Cardiac muscle cell (in vitro differentiated cells and primary cell): ENCODE results near the gene CDH4. TPM values are rescaled to one million over a fixed set of nuclear protein-coding genes. Genes with fewer than 3 reads are reported as not detected.

Experiments
- DNase-seq, 2 donors: peaks; one replicate each; pipeline versions ENCODE4 v3.0.0 to v3.0.0-alpha.2; 2010 to 2017; ENCODE audit warnings: low read depth in 1 of 2, low spot score in 1 of 2
- H3K27ac ChIP-seq: fragments of 200-600 bp; sonication (generic); 2 replicates; pipeline ENCODE4 v1.5.1; 2016
- H3K27me3 ChIP-seq: fragments of 200-600 bp; sonication (generic); 2 replicates; pipeline ENCODE4 v1.6.0; 2016; ENCODE audit warnings: control low read depth
- H3K36me3 ChIP-seq: fragments of 200-600 bp; sonication (generic); 2 replicates; pipeline ENCODE4 v1.5.1; 2016; ENCODE audit warnings: control low read depth
- H3K4me1 ChIP-seq: fragments of 200-600 bp; sonication (generic); 2 replicates; pipeline ENCODE4 v1.8.1; 2017; ENCODE audit warnings: low read depth, mild to moderate bottlenecking, mixed run types
- H3K4me3 ChIP-seq: fragments of 200-600 bp; sonication (generic); 2 replicates; pipeline ENCODE4 v1.5.1; 2016; ENCODE audit warnings: mild to moderate bottlenecking
- H3K9me3 ChIP-seq: fragments of 200-600 bp; sonication (generic); 2 replicates; pipeline ENCODE4 v1.5.1; 2017; ENCODE audit warnings: low read depth, mild to moderate bottlenecking, control low read depth
- CTCF ChIP-seq: IDR thresholded peaks from 2 replicates; pipeline ENCODE4 v1.5.1; 2012; ENCODE audit warnings: low read depth, mild to moderate bottlenecking, low read length
- polyA plus RNA-seq: library from polyadenylated mRNA; unstranded; fragments of >200 nt; fragmentation: Nextera tagmentation; extraction: Ambion mirVana; gene quantifications from 2 replicates; pipeline ENCODE4 v1.2.1, GENCODE V29; 2016
- total RNA-seq: library from RNA; depleted of rRNA; stranded (reverse); fragments of >200 nt; gene quantifications from 2 replicates; pipeline ENCODE4 v1.2.3, GENCODE V29; 2016

The CDH4 gene
- total and polyA plus RNA-seq, 2 experiments from 2014 or later: 0.43 to 0.80 TPM

GRCh38 chr20:61777773-61778494, 525.9 kb downstream of the CDH4 start:
- Histone ChIP-seq H3K27me3 (peaks cover 4% of the 10 kb centered on the region), H3K4me3 (no peak overlapping the region), H3K9me3 (no peaks in the 10 kb centered on the region), H3K27ac (no peak overlapping the region), H3K36me3 (no peaks in the 10 kb centered on the region), H3K4me1 (no peaks in the 10 kb centered on the region)
- no peak for DNase-seq
- TF ChIP-seq CTCF: no peak

DNA sequence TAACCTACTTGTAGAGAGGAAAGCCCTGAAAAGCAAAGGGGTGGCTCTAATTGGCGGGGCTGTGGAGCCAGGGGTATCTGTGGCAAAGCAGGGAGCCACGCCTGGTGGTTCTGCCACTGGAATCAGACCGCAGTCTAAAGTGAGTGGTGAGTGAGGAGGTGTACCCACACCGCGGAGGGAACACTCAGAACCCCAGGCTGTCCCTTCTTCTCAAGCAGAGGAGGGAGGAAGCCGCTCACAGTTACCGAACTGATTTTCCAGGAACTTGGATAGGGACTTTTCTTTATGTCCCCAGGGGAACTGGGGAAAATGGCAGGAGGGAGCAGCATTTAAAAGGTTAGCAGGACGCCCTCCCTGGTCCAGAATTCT, 526.4 kb downstream of the CDH4 start:
- no peak for DNase-seq
- H3K27ac ChIP-seq: no peak overlapping the region
- H3K4me1 ChIP-seq: no peaks in the 10 kb centered on the region
- H3K36me3 ChIP-seq: no peaks in the 10 kb centered on the region
- no peak for TF ChIP-seq CTCF
- H3K4me3 ChIP-seq: no peak overlapping the region
- no peaks in the 10 kb centered on the region for H3K9me3 ChIP-seq
- H3K27me3 ChIP-seq: peaks cover 4% of the 10 kb centered on the region

DNA sequence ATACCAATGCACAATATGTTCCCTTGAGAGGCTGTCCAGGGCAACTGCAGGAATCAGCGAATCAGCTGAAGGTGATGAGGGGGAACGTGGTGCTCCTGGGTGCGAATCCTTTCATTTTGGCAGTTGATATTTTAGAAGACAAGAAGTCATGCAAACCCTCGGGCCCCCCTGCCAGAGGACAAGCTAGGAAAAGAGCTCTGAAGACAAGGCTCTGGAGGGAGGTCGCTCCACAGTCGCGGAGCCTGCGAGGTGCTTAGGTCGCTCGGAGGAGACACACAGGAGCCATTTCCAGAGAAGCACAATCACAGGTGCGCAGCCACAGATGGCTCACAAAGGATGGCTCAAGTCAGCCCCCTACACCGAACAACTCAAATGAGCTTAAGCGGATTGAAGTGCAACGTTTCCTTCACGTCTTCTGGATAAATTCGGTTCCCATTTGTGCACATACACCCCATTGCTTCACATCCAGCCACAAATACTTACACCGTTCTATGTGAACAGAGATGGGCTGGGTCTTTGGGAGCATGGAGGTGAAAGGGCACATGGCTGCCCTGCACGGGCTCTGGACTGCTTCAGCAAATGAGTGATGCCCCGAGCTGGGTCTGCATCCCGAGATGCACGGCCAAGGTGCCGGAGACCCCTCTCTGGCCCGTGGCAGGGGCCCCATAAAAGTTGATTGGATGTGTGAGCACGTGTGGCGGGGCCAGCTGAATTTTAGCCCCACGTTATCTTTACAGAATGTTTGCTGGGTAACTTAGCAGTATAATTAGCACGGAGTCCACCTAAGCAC, 527.3 kb downstream of the CDH4 start:
- no peaks in the 10 kb centered on the region for H3K36me3 ChIP-seq
- H3K9me3 ChIP-seq: no peaks in the 10 kb centered on the region
- no peak for DNase-seq
- H3K27me3 ChIP-seq: peaks cover 4% of the 10 kb centered on the region
- H3K27ac ChIP-seq: no peak overlapping the region
- no peak for TF ChIP-seq CTCF
- no peaks in the 10 kb centered on the region for H3K4me1 ChIP-seq
- no peak overlapping the region for H3K4me3 ChIP-seq

- Histone ChIP-seq H3K27me3 (peaks cover 4% of the 10 kb centered on the region), H3K36me3 (no peaks in the 10 kb centered on the region), H3K4me3 (no peak overlapping the region), H3K9me3 (no peaks in the 10 kb centered on the region), H3K4me1 (no peaks in the 10 kb centered on the region), H3K27ac (no peak overlapping the region)
- TF ChIP-seq CTCF: no peak
- DNase-seq: no peak
Observed at GRCh38 chr20:61780066-61780465, 528.0 kb downstream of the CDH4 start.

DNA sequence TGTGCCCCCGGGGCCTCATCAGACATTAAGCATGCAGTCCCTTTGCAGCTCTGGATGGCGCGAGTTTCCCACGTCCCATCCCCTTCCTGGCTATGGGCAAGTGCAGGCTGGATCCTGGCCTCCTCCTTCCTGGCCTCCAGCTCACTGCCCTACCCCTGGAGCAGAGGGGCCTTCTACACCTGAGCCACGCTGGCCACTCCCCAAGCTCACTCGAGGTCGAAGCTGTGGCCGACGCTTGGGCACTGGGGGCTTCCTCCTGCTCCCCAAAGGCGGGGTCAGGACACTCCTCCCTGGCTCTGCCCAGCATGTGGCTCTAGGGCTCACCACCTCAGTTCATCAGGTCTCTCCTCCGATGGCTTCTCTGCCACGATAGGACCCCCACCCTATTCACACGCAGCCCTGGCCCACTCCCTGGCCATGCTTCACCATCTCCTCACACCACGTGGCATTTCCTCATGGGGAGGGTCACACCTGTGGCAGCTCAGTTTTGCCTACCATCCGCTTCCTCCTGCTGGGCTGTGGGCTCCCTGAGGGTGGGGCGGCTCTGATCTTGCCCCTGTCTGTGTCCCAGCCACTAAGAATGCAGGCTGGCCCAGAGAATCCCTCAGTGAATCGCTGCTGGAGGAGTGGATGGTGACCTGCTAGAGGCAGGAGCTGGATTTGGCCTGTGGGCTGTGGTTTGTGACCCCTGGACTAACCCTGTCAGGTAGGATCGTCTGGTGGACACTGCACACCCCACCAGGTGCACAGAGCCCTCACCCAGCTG, 532.9 kb downstream of the CDH4 start:
- no peaks in the 10 kb centered on the region for H3K36me3 ChIP-seq

More for the DNA sequence above, 532.9 kb downstream of the CDH4 start:
- TF ChIP-seq CTCF: no peak
- Histone ChIP-seq H3K4me1 (peaks cover 5% of the 10 kb centered on the region), H3K27ac (no peak overlapping the region), H3K9me3 (no peaks in the 10 kb centered on the region), H3K4me3 (no peak overlapping the region), H3K27me3 (no peaks in the 10 kb centered on the region)
- no peak for DNase-seq
